Activated CD8-positive, alpha-beta memory T cell treated with anti-CD3 and anti-CD28 coated beads for 4 hours (primary cell): ENCODE results near the gene RALGAPA1.
"Not testable (repeated sequence)": the region's sequence is repeated elsewhere in the genome, so short reads cannot be mapped to it uniquely, and the experiment has no call there.

Experiments used
- DNase-seq, 2 donors: peaks; one replicate each; pipeline ENCODE4 v3.0.0-alpha.2; 2020; ENCODE audit warnings: low read depth in 2 of 2

The RALGAPA1 gene

DNA sequence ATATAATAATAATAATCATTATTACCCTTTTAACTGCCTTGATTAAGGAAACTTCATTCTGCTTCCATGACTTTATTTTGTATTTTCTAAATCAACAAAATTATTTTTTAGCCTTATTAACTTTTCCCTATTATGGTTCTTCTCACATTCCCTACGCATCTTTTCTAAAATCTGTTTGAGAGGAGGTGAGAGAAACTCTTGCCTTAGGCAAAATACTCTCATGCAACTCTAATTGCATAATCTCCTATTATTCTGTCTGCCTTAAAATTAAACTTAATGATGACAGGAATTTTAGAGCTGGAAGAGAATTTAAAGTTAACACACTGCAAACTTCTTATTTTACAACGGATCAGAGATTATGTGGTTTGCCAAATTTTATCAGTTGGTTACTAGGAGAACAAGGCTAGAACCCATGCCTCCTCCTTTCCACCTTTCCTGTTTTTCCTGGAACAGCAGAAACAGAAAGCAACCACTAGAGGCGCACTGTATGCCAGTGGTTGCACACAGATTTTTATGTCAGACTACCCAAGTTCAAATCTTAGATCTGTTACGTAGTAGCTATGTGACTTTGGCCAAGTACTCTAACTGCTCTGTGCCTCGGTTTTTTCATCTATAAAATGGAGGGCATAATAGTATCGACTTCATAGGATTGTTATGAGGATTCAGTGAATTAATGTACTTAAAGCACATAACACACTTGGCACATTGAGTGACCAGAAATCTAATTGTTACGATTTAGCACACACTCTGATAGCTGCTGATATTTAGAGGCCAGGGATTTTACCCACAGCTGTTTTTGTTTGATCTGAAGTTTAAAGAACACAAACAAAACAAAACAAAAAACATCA, 12.7 kb upstream of the RALGAPA1 start:
- DNase-seq: no peak

DNA sequence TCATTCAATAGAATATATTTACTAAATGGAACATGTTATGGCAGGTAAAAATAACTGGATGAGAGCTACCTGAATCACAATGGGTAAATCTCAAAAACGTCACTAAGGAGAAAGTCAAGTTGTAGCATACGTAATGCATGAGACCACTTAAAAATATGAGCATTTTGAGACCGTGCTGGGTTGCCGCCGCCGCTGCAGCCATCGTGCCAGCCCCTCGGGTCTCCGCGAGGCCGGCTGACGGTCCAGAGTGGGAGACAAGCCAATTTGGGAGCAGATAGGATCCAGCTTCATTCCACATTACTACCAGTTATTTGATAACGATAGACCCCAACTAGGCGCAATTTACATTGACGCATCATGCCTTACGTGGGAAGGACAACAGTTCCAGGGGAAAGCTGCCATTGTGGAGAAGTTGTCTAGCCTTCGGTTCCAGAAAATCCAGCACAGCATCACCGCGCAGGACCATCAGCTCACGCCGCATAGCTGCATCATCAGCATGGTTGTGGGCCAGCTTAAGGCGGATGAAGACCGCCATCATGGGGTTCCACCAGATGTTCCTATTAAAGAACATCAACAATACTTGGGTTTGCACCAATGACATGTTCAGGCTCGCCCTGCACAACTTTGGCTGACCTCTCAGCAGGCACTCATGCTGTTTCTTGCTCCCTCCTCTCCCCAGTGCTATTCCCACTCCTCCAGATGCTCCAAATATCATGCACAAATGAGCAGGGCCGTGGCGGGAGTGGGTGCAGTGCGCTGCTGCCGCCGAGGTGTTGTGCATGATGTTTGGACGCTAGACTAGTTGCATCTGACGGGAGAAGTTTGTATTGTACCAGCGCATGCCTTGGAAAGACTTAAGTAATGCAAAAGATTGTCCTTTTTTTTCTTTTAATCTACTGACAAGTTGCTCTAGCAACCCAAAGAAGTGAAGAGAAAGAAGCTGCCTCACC, 10.8 kb upstream of the RALGAPA1 start:
- no peak for DNase-seq

DNA sequence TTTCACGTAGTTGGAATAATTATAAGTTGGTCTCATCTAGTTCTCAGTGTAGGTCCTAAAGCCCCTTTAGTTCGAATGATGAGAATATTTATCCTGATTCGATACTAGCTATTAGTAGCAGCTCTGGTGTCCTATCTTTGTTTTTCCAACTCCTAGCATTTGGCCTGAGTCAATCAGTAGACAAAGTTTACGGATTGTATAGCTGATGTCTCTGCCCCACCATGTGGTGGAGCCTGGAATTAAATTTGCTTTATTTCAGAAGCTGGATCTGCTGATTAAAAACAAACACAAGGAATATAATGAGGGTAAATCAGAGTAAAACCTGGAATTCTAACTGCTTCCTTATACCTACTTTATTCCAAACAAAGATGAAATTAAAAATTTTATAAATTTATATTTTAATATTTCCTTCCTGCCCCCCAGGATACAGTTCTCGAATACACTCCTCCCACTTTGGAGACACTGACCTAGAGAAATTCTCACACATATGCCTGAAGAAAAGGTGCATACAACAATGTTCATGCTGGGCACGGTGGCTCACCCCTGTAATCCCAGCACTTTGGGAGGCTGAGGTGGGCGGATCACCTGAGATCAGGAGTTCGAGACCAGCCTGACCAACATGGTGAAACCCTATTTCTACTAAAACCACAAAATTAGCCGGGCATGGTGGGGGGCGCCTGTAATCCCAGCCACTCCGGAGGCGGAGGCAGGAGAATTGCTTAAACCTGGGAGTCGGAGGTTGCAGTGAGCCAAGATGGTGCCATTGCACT, 9.4 kb upstream of the RALGAPA1 start:
- no peak for DNase-seq

DNA sequence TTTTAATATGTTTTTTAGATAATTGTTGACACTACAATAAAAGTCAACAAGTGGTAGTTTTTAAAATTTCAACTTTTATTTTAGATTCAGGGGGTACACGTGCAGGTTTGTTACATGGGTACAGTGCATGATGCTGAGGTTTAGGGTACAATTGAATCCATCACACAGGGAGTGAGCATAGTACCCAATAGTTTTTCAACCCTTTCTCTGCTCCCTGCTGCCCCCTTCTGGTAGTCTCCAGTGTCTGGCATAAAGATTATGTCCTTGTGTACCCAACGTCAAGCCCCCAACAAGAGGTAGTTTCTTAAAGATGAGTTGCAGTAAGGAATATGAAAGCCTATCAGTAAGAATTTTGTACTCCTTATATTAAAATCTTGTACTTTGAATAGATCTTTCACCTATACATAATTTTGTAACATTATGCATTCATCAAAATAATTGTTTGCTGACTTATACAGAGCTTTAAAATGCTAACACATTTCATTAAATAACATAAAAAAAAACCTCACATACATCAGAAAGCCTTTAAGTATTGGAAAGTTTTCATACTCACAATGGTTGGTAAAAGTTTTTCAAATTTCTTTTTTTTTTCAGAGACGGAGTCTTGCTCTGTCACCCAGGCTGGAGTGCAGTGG, 5.4 kb upstream of the RALGAPA1 start:
- peak; percentile 64 to 75 for DNase-seq

DNA sequence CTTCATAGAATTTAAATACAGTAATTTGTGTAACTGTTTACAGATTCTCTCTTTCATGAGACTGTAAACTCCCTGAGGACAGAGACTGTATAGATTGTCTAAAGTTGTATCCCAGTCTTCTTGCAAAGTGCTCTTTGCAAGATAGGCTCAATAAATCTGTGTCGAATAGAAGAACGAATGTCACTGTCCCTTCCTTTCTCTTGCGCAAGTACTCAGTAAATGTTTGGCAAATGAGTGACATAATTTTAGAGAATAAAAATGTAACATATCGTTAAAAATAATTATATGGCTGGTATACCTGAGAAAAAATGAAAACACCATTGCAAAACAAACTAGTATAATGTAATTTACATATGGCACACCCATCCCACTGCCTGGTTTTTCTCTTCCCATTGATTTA, 1.9 kb upstream of the RALGAPA1 start:
- DNase-seq: no peak

DNA sequence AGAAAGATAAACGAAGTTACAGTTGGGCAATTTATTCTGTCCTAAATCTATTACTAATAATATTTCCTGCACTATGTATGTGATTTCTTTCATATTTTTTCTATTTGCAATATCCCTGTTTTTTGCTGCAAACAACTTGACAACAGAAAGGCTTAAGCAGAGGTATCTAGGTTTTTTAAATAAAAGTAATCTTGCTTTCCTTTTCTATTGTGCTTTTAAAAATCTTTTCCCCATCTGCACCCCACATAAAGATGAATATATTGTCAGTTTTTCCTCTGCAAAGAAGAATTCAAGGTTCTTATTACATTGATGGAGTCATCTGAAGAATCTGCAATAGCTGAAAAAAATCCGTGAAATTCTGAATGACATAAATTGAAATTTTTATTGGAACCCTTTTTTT, 502 bp upstream of the RALGAPA1 start:
- no peak for DNase-seq

DNA sequence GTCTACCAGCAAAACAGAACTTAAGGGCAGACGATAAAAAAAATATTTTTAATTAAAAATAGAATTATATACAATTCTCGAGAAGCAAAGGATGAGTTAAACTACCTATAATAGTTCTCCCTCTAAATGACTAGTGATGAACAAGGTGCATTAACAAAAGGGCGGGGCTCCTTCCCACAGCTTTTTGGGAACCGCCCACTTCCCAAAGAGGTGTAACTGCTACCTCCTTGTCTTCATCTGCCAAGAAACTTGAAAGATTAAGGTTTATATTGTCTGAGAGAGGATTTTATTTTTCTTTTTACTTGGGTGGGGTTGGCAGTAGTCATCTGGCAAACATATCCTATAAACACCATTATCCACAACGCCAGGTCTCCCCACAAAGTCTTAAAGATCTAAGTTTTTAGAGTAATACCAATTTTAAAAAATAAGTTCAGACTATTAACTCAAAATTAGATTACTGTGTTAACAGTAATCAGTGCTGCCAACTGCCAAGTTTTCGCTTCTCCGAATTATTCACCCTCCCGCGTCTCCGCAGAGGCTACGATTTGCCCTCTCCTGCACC, 938 bp downstream of the RALGAPA1 start:
- no peak for DNase-seq

DNA sequence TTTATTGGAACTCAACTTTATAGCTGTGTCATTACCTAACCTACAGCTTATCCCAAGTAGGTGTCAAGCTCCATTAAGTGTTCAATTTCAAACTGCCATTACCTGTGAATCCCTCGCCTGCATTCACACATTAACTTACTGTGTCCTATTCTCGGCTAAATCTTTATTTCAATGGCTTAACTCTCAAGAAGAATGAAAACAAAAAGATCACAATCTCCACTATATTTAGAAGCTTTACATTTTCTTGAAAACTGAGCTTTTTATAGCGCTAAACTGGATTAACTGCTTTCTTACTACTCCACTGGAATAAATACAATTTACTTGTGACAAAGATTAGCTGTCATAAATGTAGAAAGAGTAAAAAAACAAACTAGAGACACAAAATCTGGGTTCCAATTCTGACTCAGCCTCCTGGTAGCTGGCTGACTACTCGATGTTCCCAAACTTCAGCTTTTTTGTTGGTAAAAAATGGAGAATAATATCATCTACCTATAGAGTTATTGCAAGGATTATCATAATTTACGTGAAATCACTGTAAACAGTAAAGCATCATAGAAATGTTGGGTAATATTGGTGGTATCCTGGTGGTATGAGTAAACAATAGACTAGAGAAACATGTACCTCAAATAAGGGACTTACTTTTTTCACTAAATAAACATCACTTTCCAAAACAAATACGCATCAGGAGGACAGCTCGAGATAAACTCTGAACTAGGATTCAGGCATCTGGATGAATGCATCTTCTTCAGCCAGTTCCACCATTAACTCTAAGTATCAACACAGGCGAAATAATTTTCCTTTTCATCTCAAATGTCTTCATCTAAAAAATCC, 1.7 kb downstream of the RALGAPA1 start:
- no peak for DNase-seq

DNA sequence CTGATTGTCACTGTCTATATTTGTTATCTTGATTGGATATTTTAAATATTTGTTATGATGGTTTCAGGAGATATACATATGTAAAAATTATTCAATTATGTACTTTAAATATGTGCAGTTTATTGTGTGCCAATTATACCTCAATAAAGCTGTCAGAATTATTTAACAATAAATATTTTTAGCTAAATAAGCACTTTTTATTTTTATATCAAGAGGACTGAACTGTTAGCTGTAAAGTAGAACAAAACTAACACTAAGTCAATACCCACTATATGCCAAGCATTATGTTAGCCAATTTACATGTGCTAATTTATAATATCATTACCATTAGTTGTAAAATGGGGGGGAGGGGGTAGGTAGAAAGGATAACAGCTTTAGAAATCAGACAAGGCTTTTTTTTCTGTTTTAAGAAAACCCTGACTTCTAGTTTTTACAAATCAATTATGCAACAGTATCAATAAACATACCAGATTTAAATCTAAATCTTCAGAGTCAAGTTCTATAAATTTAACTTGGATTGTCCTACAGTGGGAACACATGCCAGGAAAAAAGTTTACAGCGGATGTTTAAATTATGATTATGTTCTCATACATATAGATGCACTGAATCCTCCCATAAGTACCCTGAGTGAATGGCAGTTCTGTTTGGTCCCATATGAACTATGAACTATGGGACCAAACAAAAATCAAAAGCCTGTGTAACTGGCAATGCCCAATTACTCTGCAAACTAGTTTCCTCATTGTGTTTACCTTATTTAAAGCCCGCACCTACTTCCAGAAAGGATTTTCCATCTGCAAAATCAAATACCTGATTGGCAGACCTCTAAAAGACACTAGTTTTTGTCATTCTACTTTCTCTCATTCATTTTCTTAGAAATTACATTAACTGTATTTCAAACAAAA, 2.8 kb downstream of the RALGAPA1 start:
- DNase-seq: no peak

DNA sequence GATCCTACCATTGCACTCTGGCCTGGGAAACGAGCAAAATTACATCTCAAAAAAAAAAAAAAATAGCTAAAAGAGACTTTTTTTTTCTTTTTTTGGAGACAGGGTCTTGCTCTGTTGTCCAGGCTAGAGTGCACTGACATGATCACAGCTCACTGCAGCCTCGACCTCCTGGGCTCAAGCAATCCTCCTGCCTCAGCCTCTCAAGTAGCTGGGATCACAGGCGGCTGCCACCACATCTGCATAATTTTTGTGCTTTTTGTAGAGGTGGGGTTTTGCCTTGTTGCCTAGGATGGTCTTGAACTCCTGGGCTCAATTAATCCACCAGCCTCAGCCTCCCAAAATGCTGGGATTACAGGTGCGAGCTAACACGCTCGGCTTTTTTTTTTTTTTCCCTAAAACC, 11.3 kb downstream of the RALGAPA1 start:
- DNase-seq: no peak

DNA sequence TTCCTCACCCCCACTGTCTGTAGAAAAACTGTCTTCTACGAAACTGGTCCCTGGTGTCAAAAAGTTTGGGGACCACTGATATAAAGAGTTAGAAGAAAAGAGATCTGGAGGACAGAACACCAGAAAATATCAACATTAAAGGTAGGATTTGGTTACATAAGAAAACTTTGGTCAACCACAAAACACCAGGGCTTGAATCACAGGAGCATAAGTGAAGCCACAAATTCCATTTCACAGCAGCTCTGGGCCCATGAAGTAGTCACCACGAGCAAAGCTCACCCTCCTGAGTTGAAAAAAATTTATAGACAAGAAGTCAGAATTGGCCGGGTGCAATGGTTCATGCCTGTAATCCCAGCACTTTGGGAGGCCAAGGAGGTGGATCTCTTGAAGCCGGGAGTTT, 19.4 kb downstream of the RALGAPA1 start:
- DNase-seq: no peak

DNA sequence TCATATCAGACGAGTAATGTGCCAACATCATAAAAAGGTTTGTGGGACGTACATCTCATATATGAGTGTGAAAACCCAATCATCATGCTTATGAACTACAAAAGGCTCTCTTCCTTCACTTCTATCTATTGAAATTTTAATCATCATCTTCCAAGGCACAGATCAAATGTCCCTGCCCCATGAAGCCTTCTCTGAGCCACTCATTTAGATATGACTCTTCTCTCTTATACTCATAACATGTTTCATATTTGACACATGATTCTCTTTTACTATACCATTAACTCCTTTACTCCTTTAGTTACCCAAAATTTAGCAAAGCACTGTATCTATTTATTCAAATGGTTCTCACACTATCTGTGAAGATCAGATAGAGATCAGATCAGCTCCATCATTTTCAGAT, 22.2 kb downstream of the RALGAPA1 start:
- no peak for DNase-seq

DNA sequence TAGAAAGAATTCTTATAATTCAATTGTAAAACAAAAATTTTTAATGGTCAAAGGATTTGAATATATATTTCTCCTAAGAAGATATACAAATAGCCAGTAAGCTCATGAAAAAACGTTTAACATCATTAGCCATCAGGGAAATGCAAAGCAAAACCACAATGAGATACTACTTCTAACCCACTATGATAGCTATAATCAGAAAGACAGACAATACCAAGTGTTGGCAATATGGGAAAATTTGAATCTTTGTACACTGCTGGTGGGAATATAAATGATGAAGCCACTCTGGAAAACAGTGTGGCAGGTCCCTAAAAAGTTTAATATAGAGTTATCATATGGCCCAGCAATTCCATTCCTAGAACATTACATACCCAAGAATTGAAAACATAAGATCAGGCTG, 25.4 kb downstream of the RALGAPA1 start:
- DNase-seq: no peak

DNA sequence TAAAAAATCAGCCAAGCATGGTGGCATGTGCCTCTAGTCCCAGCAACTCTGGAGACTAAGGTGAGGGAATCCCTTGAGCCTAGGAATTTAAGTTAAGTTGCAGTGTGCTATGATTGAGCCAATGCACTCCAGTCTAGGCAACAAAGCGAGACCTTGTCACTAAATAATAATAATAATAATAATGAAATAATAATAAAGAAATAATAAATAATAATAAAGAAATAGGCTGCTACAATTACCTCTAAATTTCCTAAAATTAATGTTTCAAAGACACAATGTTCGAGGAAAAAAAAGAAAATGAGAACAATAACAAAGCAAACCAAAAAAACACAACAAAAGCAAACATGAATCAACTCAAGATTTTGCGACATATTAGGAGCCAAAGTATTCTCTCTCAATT, 29.7 kb downstream of the RALGAPA1 start:
- DNase-seq: no peak

DNA sequence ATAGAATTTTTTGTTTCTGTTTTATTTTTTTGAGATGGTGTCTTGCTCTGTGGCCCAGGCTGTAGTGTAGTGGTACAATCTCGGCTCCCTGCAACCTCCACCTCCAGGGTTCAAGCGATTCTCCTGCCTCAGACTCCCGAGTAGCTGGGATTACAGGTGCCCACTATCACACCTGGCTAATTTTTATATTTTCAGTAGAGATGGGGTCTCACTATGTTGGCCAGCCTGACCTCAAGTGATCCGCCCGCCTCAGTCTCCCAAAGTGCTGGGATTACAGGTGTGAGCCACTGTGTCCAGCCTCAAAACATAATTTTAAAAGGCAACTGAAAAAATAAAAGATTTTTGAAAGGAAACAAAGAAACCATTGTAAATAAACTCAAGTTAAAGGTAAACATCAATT, 31.5 kb downstream of the RALGAPA1 start:
- DNase-seq: not testable (repeated sequence)

DNA sequence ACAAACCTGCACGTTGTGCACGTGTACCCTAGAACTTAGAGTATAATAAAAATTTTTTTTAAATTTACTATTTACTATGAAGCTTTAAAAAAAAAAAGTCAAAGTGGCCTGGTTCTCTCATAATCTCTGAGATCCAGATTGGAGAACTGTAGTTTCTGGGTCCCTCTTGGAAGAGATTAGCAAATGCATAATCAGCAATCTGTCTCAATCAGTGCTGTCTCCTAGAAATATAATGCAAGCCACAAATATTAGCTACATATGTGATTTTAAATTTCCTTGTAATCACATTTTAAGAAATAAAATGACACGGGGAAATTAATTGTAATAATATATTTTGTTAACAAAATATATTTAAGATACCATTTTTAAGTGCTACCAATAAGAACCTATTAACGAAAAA, 32.3 kb downstream of the RALGAPA1 start:
- no peak for DNase-seq

DNA sequence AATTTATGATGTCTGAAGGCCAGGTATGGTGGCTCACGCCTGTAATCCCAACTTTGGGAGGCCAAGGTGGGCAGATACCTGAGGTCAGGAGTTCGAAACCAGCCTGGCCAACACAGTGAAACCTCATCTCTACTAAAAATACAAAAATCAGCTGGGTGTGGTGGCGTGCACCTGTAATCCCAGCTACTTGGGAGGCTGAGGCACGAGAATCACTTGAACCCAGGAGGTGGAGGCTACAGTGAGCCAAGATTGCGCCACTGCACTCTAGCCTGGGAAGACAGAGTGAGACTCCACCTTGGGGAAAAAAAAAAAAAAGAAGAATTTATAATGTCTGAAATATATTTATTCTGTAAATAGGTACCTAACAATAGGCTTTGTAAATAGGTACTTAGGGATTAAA, 33.0 kb downstream of the RALGAPA1 start:
- not testable (repeated sequence) for DNase-seq

DNA sequence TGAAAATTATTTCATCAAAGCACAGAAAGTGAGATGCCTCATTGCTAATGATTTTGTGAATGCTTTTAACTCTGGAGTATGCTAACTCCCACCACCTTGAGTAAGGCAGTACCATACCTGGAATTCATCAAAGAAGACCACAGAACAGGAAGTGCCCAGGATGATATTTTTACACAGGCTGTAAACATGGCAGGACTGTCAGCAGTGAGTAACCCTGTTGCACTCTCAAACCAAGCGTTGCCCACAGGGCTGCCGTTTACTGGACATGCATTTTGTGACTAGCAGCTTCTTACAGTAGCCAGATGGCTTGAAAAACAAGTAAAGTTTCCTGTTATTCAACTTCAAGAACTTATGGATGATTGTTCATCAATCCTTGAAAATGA, 42.4 kb downstream of the RALGAPA1 start:
- DNase-seq: no peak

DNA sequence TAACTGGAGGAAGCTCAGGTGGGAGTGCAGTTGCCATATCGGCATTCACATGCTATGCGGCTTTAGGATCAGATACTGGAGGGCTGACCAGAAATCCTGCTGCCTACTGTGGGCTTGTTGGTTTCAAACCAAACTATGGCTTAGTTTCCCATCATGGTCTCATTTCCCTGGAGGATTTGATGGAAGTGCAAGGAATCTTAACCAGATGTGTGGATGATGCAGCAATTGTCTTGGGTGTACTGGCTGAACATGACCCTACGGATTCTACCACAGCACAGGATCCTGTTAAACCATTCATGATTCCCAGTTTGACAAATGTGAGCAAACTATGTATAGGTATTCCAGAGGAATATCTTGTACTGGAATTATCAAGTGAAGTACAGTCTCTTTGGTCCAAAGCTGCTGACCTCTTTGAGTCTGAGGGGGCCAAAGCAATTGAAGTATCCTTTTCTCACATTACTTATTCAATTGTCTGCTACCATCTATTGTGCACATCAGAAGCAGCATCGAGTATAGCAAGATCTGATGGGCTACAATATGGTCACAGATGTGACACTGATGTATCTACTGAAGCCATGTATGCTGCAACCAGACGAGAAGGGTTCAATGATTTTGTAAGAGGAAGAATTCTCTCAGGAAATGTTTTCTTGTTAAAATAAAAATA, 42.9 kb downstream of the RALGAPA1 start:
- no peak for DNase-seq
